Prostate gland (tissue), 2 donors: ENCODE results near the gene VSIG1.

Experiments
- POLR2A ChIP-seq: fragments of 450-650 bp; IDR thresholded peaks from one replicate; pipeline ENCODE4 v1.6.1; 2016; ENCODE audit warnings: antibody characterized with exemption, mild to moderate bottlenecking
- POLR2AphosphoS5 ChIP-seq: sonication (generic); formaldehyde crosslinking; IDR thresholded peaks from one replicate; pipeline ENCODE4 v1.6.1; 2017; ENCODE audit warnings: antibody characterized with exemption
- TF ChIP-seq, protein P1 (sequence below), 4 experiments: fragments of 200-600 bp in 2 of 4; fragments of 450-650 bp in 2 of 4; sonication (generic) in 2 of 4; IDR thresholded peaks; 1 replicate in 3 of 4; 2 replicates in 1 of 4; pipeline ENCODE4 v1.5.1; 2016 to 2019; ENCODE audit warnings: antibody characterized with exemption in 4 of 4, mild to moderate bottlenecking in 2 of 4, moderate library complexity in 2 of 4

DNA sequence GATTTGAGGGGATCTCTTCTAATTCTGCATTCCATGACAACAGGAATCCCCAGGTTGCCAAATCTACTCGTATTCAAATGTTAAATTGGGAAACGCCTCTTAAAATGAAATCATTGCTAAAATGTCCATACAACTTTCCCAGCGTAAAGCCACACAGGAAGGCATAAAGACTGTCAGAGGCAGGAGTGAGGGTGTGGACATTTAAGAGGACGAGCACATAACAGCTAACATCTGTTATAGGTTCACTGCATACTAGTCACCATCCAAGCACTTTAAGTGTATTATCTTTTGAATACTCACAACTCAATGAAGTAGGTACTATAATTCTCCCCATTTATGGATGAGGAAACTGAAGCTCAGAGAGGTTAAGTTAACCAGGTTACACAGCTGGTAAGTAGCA is 82.3 kb downstream of the VSIG1 start:
- TF ChIP-seq, protein P1, sequence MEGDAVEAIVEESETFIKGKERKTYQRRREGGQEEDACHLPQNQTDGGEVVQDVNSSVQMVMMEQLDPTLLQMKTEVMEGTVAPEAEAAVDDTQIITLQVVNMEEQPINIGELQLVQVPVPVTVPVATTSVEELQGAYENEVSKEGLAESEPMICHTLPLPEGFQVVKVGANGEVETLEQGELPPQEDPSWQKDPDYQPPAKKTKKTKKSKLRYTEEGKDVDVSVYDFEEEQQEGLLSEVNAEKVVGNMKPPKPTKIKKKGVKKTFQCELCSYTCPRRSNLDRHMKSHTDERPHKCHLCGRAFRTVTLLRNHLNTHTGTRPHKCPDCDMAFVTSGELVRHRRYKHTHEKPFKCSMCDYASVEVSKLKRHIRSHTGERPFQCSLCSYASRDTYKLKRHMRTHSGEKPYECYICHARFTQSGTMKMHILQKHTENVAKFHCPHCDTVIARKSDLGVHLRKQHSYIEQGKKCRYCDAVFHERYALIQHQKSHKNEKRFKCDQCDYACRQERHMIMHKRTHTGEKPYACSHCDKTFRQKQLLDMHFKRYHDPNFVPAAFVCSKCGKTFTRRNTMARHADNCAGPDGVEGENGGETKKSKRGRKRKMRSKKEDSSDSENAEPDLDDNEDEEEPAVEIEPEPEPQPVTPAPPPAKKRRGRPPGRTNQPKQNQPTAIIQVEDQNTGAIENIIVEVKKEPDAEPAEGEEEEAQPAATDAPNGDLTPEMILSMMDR (IDR thresholded peaks at IDR 0.05), result no peak
- TF ChIP-seq POLR2A (no peak), POLR2AphosphoS5 (no peak)
